A673 (cell line): ENCODE results near the gene SLC48A1. TPM values are rescaled to one million over a fixed set of nuclear protein-coding genes. Genes with fewer than 3 reads are reported as not detected.
A peak's percentile ranks its signal among the peaks of the same experiment; 100 is the strongest.

Experiments
- Bru-seq: library from RNA; stranded (reverse); fragments of 400-500 nt; gene quantifications from one replicate; lab custom pipeline; 2021; lab: Mats Ljungman, UMichigan
- BruChase-seq, 2 experiments: library from RNA; stranded (reverse); fragments of 400-500 nt; gene quantifications; one replicate each; lab custom pipeline; 2021; lab: Mats Ljungman, UMichigan
- BruUV-seq: library from RNA; stranded (reverse); fragments of 400-500 nt; replicated peaks from 2 replicates; lab custom pipeline; 2021; lab: Mats Ljungman, UMichigan
- CTCF ChIA-PET: fragments of 300-600 bp; sonication (Branson Sonifier 250); formaldehyde crosslinking; loops from one replicate; lab custom pipeline; 2022; ENCODE audit warnings: antibody characterized with exemption; lab: Charles Lee
- POLR2A ChIA-PET: fragments of 300-600 bp; sonication (Branson Sonifier 250); formaldehyde crosslinking; loops from one replicate; lab custom pipeline; 2022; ENCODE audit warnings: antibody characterized with exemption; ENCODE audit not compliant: low non-redundant PET; lab: Charles Lee
- DNase-seq: peaks from one replicate; pipeline ENCODE4 v3.0.0-alpha.2; 2015; ENCODE audit warnings: low spot score
- H3K27ac ChIP-seq: fragments of 200-600 bp; sonication (generic); 2 replicates; pipeline ENCODE4 v1.5.1; 2016; ENCODE audit warnings: mixed run types, low read depth, mild to moderate bottlenecking, mixed read lengths, antibody characterized with exemption, low read length; ENCODE audit not compliant: poor library complexity, severe bottlenecking
- H3K27me3 ChIP-seq: fragments of 200-600 bp; sonication (generic); replicated peaks from 2 replicates; pipeline ENCODE4 v1.6.1; 2017; ENCODE audit warnings: mixed run types, low read depth, mild to moderate bottlenecking, mixed read lengths, antibody characterized with exemption, low read length; ENCODE audit not compliant: insufficient read depth, poor library complexity
- H3K36me3 ChIP-seq: fragments of 200-600 bp; sonication (generic); 2 replicates; pipeline ENCODE4 v1.6.1; 2016; ENCODE audit warnings: mixed run types, mild to moderate bottlenecking, mixed read lengths, antibody characterized with exemption, low read length; ENCODE audit not compliant: insufficient read depth, poor library complexity, severe bottlenecking
- H3K4me1 ChIP-seq: fragments of 200-600 bp; sonication (generic); 2 replicates; pipeline ENCODE4 v1.6.1; 2017; ENCODE audit warnings: mixed run types, mild to moderate bottlenecking, mixed read lengths, antibody characterized with exemption, low read length; ENCODE audit not compliant: insufficient read depth, poor library complexity, severe bottlenecking
- H3K4me3 ChIP-seq: fragments of 200-600 bp; sonication (generic); 2 replicates; pipeline ENCODE4 v1.5.1; 2016; ENCODE audit warnings: low read depth, mixed run types, mild to moderate bottlenecking, mixed read lengths, low read length; ENCODE audit not compliant: poor library complexity, severe bottlenecking
- H3K9me3 ChIP-seq: fragments of 200-600 bp; sonication (generic); 2 replicates; pipeline ENCODE4 v1.6.1; 2016; ENCODE audit warnings: mixed run types, low read depth, mild to moderate bottlenecking, mixed read lengths, antibody characterized with exemption, low read length; ENCODE audit not compliant: poor library complexity, severe bottlenecking
- EZH2 ChIP-seq: fragments of 200-600 bp; sonication (generic); IDR thresholded peaks from 2 replicates; pipeline ENCODE4 v1.6.1; 2017; ENCODE audit warnings: borderline replicate concordance, low read depth, mild to moderate bottlenecking, mixed read lengths, antibody characterized with exemption, low read length; ENCODE audit not compliant: poor library complexity, severe bottlenecking
- intact Hi-C: fragments of 100-400 bp; cut with micrococcal nuclease; formaldehyde crosslinking; loops from one replicate; pipeline ENCODE4 v1.10.0; 2022; ENCODE audit not compliant: unreplicated experiment
- long read RNA-seq: library from polyadenylated mRNA; stranded (forward); transcript quantifications from one replicate; pipeline ENCODE4 v2.0.0, GENCODE V29; 2022
- total RNA-seq: library from RNA; stranded (reverse); gene quantifications from 2 replicates; pipeline ENCODE4 v1.2.3, GENCODE V29; 2021
- TF ChIP-seq, protein P1 (sequence below): fragments of 300-800, 200-600 bp; sonication (generic); conservative IDR thresholded peaks from 2 replicates; pipeline ENCODE4 v1.5.1; 2017; ENCODE audit warnings: low read depth, mild to moderate bottlenecking, antibody characterized with exemption, low read length, moderate library complexity, mixed read lengths

The SLC48A1 gene
- 39.3 and 39.8 TPM in 2 replicates for total RNA-seq
- percentile 57 among the genes with signal in this experiment for Bru-seq, nascent RNA
- BruChase-seq, experiment 1, labeled RNA remaining after a 2-hour chase = percentile 61 among the genes with signal in this experiment
- BruChase-seq, experiment 2, labeled RNA remaining after a 6-hour chase = percentile 71 among the genes with signal in this experiment
- long read RNA-seq, transcript SLC48A1-201 (3 exons, 3,010 nt) = major isoform, 73 of 86 reads
- long read RNA-seq, partial matches to known transcripts = 3 of 86 reads
- long read RNA-seq, other reads (novel, unspliced or antisense) = 10 of 86 reads

DNA sequence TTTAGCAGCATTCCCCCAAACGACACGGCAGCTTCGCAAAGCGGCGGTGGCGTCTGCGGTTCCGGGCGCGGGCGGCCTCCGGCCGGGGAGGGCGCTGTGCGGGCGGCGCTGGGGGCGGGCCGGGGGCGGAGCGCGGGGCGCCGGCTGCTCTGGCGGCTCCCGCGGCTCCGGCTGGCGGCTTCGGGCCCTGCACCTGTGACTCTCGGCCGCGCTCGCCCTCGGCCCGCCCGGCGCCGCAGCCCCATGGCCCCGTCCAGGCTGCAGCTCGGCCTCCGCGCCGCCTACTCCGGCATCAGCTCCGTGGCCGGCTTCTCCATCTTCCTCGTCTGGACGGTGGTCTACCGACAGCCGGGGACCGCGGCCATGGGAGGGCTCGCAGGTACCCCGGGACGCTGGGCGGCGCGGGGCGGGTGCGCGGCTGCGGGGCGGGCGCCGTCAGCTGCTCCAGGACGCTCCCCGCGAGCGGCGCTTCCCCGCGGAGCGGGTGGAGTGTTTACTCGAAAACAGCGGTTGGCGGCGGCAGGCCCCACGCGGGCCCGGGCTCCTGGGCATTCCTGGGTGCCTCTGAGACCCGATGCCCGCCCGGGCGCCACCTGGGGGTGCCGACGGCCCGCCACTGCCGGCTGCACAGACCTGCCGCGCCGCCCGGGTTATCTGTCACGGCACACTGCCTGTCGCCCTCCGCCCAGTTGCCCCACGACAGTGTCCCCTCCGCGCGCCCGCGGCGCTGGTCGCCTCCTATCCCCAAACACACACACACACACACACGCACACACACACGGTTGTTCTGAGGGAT lies at the start of gene SLC48A1:
SLC48A1 (plus strand) TSS at position 177 of the 796 bp plus-strand sequence; CDS start at position 244, 67 bp downstream.
- H3K36me3 ChIP-seq = no peaks in the 10 kb centered on the region
- BruUV-seq = no TSS peak
- no peaks in the 10 kb centered on the region for H3K27me3 ChIP-seq
- peaks cover 63% of the 10 kb centered on the region for H3K4me1 ChIP-seq
- TF ChIP-seq, protein P1, sequence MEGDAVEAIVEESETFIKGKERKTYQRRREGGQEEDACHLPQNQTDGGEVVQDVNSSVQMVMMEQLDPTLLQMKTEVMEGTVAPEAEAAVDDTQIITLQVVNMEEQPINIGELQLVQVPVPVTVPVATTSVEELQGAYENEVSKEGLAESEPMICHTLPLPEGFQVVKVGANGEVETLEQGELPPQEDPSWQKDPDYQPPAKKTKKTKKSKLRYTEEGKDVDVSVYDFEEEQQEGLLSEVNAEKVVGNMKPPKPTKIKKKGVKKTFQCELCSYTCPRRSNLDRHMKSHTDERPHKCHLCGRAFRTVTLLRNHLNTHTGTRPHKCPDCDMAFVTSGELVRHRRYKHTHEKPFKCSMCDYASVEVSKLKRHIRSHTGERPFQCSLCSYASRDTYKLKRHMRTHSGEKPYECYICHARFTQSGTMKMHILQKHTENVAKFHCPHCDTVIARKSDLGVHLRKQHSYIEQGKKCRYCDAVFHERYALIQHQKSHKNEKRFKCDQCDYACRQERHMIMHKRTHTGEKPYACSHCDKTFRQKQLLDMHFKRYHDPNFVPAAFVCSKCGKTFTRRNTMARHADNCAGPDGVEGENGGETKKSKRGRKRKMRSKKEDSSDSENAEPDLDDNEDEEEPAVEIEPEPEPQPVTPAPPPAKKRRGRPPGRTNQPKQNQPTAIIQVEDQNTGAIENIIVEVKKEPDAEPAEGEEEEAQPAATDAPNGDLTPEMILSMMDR = peak; percentile 46; the same call in 1 of the 2 replicates
- TF ChIP-seq EZH2 = no peak
- H3K4me3 ChIP-seq = peak within 1 kb of the TSS; percentile 88
- H3K9me3 ChIP-seq = no peaks in the 10 kb centered on the region
- POLR2A ChIA-PET = interaction anchor here (0.6 kb wide), 1 partner anchor 18 kb away, joined by 3 read pairs; no protein-coding TSS in a partner anchor
- CTCF ChIA-PET = interaction anchor here (0.6 to 2.4 kb wide), 4 partner anchors 16 to 65 kb away, joined by 4 to 10 read pairs (median 4); no protein-coding TSS in a partner anchor
- peak within 1 kb of the TSS; percentile 77 for H3K27ac ChIP-seq
- intact Hi-C loops = no loop called here
- peak; percentile 81 for DNase-seq

DNA sequence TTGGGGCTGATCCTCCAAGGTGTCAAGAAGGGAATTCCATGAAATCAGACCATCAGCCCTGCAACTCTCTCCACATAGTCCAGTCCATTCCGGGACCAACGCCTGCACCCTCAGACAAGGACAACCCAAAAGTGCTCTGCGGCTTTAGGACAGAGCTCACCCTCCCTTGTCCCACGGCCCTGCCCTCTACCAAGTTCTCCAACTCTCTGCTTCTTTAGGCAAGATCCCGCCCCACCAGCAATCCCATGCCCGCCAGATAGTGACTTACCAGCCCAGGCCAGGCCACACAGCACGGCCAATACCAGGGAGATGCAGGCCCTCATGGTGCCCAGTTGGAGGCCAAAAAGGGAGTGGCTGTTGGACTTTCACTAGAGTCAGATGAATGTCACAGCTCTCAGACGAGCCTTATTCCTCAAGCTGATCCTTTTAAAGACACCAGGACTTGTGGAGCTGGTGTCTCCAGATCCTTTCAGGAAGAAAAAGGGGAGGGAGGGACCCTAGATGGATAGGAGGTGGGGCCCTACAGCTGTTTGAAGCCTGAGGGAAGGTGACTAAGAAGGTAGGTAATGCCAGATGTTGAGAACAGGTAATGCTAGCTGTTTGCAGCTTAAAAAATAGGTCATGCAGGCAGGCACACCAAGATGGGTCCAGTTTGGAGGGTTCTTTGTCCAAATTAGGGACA lies 47.8 kb upstream of the SLC48A1 start, which contains the start of gene ENDOU:
ENDOU (minus strand) TSS at position 400 of the 682 bp plus-strand sequence; CDS start at position 323, 77 bp downstream.
- Histone ChIP-seq H3K27me3 (no peaks in the 10 kb centered on the region), H3K9me3 (no peaks in the 10 kb centered on the region), H3K4me1 (peaks cover 15% of the 10 kb centered on the region), H3K4me3 (no peak within 1 kb of the TSS), H3K36me3 (no peaks in the 10 kb centered on the region), H3K27ac (no peak within 1 kb of the TSS)
- no TSS peak for BruUV-seq
- DNase-seq = no peak
- intact Hi-C loops = no loop called here
- ChIA-PET CTCF (no interaction called here), POLR2A (no interaction called here)
- TF ChIP-seq, protein P1 = no peak
- no peak for TF ChIP-seq EZH2

DNA sequence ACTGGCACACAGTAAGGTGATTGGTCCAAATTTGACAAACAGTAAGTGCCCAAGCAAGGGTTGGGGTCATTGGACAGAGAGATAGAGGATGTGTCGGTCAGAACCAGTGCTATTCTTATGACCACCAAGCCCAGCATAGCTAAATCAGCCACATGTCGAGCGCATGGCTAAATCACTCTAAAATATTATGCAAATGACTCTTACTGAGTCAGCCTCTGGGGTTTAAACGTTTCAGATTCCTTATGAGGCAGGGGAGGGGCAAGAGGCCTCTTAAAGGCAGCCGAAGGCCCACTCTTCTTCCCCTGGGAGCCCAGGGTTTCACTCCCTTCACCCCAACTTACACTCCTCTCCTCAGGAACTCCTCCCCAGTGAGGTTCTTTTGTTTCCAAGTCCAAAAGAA lies 47.1 kb upstream of the SLC48A1 start:
- intact Hi-C loops = no loop called here
- H3K4me1 ChIP-seq = peaks cover 15% of the 10 kb centered on the region
- peak; percentile 77 for DNase-seq
- ChIA-PET POLR2A (no interaction called here), CTCF (interaction anchor here (0.6 kb wide), 1 partner anchor 55 kb away, joined by 4 read pairs; no protein-coding TSS in a partner anchor)
- H3K27ac ChIP-seq = no peak overlapping the region
- no peak for TF ChIP-seq EZH2
- TF ChIP-seq, protein P1 = no peak
- H3K27me3 ChIP-seq = no peaks in the 10 kb centered on the region
- no TSS peak for BruUV-seq
- H3K36me3 ChIP-seq = no peaks in the 10 kb centered on the region
- H3K4me3 ChIP-seq = no peak overlapping the region
- H3K9me3 ChIP-seq = no peaks in the 10 kb centered on the region
